Skeletal muscle satellite cell (primary cell): ENCODE data around the gene RACK1. TPM values are rescaled to one million over a fixed set of nuclear protein-coding genes. Genes with fewer than 3 reads are reported as not detected.
"Not testable (repeated sequence)": the region's sequence is repeated elsewhere in the genome, so short reads cannot be mapped to it uniquely, and the experiment has no call there.

Experiments
- H3K27me3 ChIP-seq: 2 replicates; pipeline ENCODE4 v1.7.0; 2013; ENCODE audit warnings: low read length; ENCODE audit not compliant: control insufficient read depth, insufficient read depth
- H3K36me3 ChIP-seq: 2 replicates; pipeline ENCODE4 v1.7.0; 2013; ENCODE audit warnings: mild to moderate bottlenecking, control low read depth, low read length; ENCODE audit not compliant: insufficient read depth
- H3K4me1 ChIP-seq: 2 replicates; pipeline ENCODE4 v1.7.0; 2013; ENCODE audit warnings: low read length; ENCODE audit not compliant: control insufficient read depth, insufficient read depth
- H3K4me2 ChIP-seq: 2 replicates; pipeline ENCODE4 v1.7.0; 2013; ENCODE audit warnings: mild to moderate bottlenecking, low read length
- H3K4me3 ChIP-seq: 2 replicates; pipeline ENCODE4 v1.7.0; 2013; ENCODE audit warnings: low read length
- H3K9ac ChIP-seq: 2 replicates; pipeline ENCODE4 v1.7.0; 2013; ENCODE audit warnings: mild to moderate bottlenecking, low read depth, low read length, moderate library complexity
- H3K9me3 ChIP-seq: replicated peaks from 2 replicates; pipeline ENCODE4 v1.7.0; 2013; ENCODE audit warnings: mild to moderate bottlenecking, control low read depth, low read length
- total RNA-seq: library from RNA; depleted of rRNA; stranded (reverse); fragments of >200 nt; gene quantifications from 2 replicates; pipeline ENCODE4 v1.2.3, GENCODE V29; 2012; rRNA removed

RACK1 gene
- total RNA-seq: 4,235 and 6,485 TPM in 2 replicates

DNA sequence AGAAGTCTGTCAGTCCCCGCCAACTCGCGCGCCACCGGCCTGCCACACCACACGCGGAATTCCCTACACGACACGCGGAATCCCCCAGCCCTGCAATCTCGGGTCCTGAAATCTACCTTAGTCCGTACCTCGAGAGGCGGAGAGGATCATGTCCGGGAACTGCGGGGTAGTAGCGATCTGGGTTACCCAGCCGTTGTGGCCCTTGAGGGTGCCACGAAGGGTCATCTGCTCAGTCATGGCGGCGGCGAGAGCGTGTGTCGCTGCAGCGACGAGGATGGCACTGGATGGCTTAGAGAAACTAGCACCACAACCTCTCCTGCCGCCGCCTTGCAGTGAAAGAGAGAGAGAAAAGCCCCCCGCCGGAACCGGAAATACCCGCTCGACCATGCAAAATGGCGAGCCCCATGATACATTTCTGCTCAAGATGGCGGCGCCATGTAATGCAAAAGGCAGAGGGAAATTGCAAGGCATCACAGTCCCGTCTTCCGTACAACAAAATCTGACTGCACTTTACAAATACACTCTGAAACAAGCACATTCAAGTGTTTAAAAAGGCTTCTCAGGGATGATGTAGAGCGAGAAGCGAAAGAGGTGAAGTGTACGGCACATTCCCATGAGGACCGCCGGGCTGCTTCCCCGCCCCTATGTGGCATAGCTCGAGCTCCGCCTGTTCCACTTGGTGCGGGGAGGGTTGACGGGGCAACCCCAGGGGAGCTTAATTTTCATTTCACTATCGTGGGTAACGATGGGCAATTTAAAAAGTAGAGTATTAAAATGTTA lies at the start of gene RACK1:
Gene RACK1 (minus strand): TSS at position 343 of the 780 bp plus-strand sequence. CDS start 106 bp downstream, at position 237.
- Histone ChIP-seq H3K4me3 (peak within 1 kb of the TSS; percentile 95), H3K9ac (peak within 1 kb of the TSS; percentile 98), H3K4me2 (peak within 1 kb of the TSS; percentile 83), H3K36me3 (peaks cover 49% of the 10 kb centered on the region), H3K4me1 (peaks cover 44% of the 10 kb centered on the region), H3K9me3 (no peaks in the 10 kb centered on the region), H3K27me3 (no peaks in the 10 kb centered on the region)

DNA sequence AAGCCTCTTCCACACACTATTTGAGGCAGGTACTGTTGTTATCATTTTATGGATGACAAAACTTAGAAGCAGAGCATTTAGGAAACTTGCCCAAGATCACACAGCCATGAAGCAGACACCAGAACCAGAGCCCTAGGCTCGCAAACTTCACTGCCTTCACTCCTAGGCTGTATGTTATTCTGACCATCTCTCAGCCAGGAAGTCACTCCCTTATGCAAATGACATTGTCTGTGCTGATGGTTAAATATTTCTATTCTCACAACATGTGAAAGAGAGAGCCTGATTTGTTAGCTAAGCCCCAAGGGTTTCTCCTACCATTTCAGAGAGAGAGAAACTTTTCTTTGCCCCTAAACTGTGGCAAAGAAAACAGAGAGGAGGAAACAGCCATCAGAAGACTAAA lies 43.6 kb upstream of the RACK1 start:
- not testable (repeated sequence) for H3K9me3 ChIP-seq, H3K27me3 ChIP-seq, H3K36me3 ChIP-seq, H3K4me2 ChIP-seq, H3K4me3 ChIP-seq, H3K9ac ChIP-seq, H3K4me1 ChIP-seq

DNA sequence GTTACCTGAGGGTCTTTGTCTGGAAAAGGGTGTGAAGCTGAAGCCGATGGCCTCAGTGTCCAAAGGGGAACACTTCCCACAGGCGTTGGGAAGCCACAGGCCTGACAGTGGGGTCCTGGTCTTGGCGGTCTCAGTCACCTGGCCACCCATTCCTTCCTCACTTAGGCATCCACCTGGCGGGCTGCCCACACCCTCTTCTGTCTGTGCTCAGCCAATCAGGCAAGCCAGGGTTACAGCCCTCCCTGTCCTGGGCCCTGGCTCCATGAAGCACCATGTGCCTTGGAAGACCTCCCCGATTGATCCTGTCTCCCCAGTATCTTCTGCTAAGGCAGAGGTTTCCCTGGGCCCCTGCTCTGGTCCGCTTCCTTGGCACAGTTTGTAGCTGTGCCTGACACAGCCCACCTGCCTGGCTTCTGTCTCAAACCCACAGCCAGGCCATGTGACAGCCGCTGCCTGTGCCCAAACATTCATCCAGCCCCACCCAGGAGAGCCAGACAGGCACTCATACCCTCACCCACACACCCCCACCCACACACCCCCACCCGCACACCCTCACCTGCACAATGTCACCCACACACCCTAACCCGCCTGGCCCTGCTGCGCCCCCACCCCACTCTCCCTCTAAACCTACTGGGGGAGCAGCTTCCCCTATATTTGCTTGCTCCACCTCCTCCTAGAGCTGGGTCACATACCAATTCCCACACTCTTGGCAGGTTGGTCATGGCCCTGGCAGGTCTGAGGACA lies 42.4 kb upstream of the RACK1 start:
- not testable (repeated sequence) for H3K9me3 ChIP-seq, H3K4me3 ChIP-seq, H3K36me3 ChIP-seq, H3K4me1 ChIP-seq, H3K9ac ChIP-seq, H3K4me2 ChIP-seq, H3K27me3 ChIP-seq

DNA sequence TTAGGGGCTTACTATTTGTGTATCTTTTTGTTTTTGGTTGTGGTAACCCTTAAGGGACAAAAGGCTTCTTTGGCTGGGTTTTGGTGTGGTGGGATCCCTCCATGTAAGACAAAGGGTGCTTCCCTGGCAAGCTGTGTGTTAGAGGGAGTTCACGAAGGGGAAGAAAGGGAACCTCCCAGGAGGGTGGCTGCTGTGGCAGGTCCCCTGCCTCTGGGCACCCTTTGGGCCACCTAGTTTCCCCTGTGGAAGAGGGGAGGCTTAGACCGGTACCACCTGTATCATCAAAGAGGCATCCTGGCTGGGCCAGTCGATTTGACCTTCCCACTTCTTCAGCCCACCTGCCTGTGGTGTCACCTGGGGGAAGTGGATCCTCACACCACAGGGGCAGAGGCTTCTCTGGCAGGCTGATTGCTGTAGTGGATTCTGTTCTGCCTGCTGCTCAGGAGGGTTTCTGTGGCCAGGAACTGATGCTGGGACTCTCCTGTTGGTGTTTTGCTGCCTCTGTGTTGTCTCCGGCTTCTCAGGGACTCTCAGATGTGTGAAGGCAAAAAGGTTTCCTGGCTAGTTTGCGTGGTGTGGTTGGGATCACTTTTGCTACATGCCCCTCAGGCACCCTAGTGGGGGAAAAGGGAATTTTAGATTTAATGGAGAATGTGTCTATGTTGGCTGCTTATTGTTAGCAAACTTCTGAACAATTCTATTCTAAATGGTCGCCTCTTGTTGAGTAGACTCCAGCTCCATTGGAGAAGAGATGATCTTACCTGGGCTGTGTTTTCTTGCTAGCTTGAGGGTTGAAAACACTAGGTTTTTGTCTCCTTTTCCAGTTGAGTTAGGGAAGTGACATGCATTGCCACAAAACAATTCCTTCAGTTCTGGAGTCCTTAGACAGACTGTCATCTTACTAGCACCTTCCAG lies 40.4 kb upstream of the RACK1 start:
- H3K4me1 ChIP-seq, H3K9ac ChIP-seq, H3K36me3 ChIP-seq, H3K27me3 ChIP-seq, H3K9me3 ChIP-seq, H3K4me2 ChIP-seq, H3K4me3 ChIP-seq: not testable (repeated sequence)

DNA sequence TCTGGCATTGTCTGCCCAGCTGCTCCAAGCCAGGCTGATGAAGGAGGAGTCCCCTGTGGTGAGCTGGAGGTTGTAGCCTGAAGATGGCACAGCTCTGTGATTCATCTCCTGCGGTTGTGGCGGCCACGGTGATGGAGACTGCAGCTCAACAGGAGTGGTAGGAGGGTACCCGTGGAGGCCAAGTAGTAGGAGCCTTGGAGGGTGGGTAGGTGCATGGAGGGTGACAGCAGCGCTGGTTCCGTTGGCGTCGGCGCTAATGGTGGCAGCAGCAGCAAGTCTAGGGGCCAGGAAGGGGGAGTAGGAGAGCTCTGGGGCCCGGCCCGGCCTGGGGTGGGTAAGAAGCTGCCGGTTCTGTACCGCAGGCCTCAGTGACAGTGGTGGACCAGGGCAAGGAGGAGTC lies 39.6 kb upstream of the RACK1 start:
- Histone ChIP-seq H3K36me3 (no peaks in the 10 kb centered on the region), H3K27me3 (no peaks in the 10 kb centered on the region), H3K9me3 (no peaks in the 10 kb centered on the region), H3K4me2 (no peak overlapping the region), H3K4me1 (no peaks in the 10 kb centered on the region), H3K4me3 (no peak overlapping the region), H3K9ac (no peak overlapping the region)

DNA sequence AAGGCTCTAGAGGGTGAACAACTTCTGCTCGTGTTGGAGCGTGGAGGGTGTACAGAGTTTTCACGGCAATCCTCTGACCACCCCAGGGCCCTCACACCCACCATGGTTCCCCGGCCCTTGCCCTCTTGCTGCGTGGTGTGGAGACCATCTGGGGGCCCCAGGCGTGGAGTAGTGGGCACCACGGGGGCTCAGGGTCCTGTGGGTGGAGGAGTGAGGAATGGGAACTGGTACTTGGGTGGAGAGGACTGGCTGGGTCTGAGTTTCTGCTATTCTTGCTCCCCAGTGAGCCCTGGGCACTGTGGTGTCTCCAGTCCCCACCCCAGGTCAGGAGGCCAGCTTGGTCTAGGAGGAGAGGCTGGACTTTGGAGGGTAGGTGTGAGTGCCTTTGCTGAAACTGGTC lies 39.2 kb upstream of the RACK1 start:
- H3K4me2 ChIP-seq: no peak overlapping the region
- H3K4me3 ChIP-seq: no peak overlapping the region
- H3K9me3 ChIP-seq: no peaks in the 10 kb centered on the region
- H3K4me1 ChIP-seq: no peaks in the 10 kb centered on the region
- no peaks in the 10 kb centered on the region for H3K27me3 ChIP-seq
- no peak overlapping the region for H3K9ac ChIP-seq
- H3K36me3 ChIP-seq: no peaks in the 10 kb centered on the region

DNA sequence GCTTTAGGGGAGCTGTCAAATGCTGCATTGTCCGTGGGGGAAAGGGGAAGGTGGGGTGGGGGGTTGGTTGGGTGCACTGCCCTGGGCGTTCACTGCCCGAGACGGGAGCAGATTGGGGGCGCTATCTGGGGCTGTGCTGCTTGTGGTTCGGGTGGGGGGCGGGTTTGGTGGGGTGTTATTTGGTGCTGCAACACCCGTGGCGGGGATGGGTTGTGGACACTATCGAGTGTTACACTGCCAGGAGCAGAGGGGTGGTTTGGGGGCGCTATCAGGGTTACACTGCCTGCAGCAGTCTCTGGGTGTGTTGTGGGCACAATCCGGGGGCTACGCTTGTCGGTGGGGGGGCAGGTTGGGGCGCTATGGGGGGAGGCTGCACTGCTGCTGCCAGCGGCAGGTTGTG lies 38.7 kb upstream of the RACK1 start:
- H3K36me3 ChIP-seq, H3K4me3 ChIP-seq, H3K9ac ChIP-seq, H3K4me1 ChIP-seq, H3K4me2 ChIP-seq, H3K9me3 ChIP-seq, H3K27me3 ChIP-seq: not testable (repeated sequence)

DNA sequence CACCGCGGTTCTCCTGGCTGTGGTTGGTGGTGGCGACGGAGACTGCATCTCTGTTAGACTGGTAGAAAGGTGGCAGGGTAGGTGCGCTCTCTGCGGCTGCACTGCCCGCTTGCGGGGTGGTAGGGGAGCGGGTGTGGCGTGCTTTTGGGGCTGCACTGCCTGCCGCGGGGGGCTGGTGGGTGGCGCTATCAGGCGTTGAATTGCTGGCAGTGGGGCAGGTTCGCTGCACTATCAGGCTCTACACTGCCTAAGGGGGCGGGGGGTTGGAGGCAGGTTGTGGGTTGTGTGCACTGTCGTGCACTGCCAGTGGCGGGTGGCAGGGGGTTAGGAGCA lies 38.2 kb upstream of the RACK1 start:
- Histone ChIP-seq H3K4me3 (no peak overlapping the region), H3K36me3 (no peaks in the 10 kb centered on the region), H3K9me3 (no peaks in the 10 kb centered on the region), H3K27me3 (no peaks in the 10 kb centered on the region), H3K4me1 (no peaks in the 10 kb centered on the region), H3K9ac (no peak overlapping the region), H3K4me2 (no peak overlapping the region)

DNA sequence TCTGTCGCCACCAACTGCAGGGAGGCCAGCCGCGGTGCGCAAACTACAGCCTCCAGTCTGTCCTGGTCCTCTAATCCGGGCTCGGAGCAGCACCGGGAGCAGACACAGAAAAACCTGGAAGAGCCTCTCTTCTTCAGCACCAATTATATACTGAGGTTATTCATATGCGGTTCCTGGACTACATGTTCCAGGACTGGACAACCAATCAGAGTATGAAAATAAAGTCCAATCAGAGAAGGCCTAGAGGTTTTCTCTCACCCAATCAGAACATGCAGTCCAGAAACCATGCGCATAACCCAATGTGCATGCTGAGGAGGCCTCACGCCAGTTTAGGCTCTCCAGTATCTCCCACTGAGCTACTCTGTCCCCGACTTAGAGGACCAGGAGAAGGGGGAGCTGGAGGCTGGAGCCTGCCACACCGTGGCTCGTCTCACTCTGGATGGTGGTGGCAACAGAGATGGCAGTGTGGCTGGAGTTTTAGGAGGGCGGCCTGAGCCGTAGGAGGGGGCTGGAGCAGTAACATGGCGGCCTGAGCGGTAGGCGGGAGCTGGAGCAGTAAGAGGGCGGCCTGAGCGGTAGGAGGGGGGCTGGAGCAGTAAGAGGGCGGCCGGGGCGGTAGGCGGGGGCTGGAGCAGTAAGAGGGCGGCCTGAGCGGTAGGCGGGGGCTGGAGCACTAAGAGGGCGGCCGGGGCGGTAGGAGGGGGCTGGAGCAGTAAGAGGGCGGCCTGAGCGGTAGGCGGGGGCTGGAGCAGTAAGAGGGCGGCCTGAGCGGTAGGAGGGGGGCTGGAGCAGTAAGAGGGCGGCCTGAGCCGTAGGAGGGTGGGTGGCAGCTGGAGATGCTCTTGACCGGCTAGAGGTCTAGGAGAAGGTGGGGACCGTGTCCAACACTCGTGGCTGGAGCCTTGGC lies 37.6 kb upstream of the RACK1 start:
- no peaks in the 10 kb centered on the region for H3K4me1 ChIP-seq
- H3K4me3 ChIP-seq: no peak overlapping the region
- no peak overlapping the region for H3K4me2 ChIP-seq
- H3K36me3 ChIP-seq: no peaks in the 10 kb centered on the region
- no peaks in the 10 kb centered on the region for H3K27me3 ChIP-seq
- H3K9ac ChIP-seq: no peak overlapping the region
- H3K9me3 ChIP-seq: no peaks in the 10 kb centered on the region

DNA sequence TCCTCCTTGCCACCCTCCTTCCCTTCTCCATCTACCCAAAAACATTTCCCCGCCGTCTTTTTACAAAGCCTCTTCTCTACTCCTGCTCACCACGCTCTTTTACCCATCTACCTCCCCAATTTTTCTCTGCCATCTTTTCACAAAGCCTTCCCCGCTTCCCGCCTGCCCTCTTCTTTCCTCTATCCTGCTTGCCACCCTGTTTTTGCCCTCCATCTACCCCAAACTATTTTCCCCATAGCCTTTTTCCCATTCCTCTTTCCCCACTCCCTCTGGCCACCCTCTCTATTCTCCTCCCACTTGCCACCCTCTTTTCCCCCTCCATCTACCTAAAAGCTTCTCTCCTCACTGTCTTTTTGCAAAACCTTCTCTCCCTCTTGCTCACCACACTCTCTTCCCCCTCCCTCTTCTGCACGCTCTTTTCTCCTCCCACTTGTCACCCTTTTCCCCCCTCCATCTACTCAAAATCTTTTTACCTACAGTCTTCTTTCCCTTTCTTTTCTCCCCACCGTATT lies 36.6 kb upstream of the RACK1 start:
- Histone ChIP-seq H3K9me3 (no peaks in the 10 kb centered on the region), H3K4me1 (no peaks in the 10 kb centered on the region), H3K4me3 (no peak overlapping the region)

DNA sequence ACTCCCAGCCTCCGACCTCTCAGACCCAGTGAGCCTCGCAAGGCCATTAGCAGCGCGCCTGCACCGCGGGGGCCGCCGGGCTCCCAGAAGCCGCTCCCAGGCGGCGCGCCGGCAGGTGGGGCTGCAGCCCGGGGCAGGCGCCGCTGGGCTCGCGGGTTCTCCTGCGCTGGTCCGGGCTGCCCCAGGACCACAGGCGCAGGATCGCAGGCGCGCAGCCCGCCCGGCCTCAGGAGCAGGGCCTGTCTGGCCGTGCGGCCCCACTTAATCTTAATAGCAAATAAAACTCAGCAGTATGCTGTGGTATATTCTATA lies 29.7 kb upstream of the RACK1 start:
- H3K9ac ChIP-seq, H3K9me3 ChIP-seq: not testable (repeated sequence)

More for the DNA sequence above, 36.6 kb upstream of the RACK1 start:
- Histone ChIP-seq H3K4me2 (no peak overlapping the region), H3K9ac (no peak overlapping the region), H3K36me3 (no peaks in the 10 kb centered on the region), H3K27me3 (no peaks in the 10 kb centered on the region)

More for the DNA sequence above, 29.7 kb upstream of the RACK1 start:
- H3K4me2 ChIP-seq, H3K4me1 ChIP-seq, H3K4me3 ChIP-seq, H3K27me3 ChIP-seq, H3K36me3 ChIP-seq: not testable (repeated sequence)
